C4-2B (cell line): ENCODE measurements around the gene AMD1.

ENCODE experiments used
- ZFX ChIP-seq: fragments of 450-650 bp; IDR thresholded peaks from 2 replicates; pipeline ENCODE4 v1.6.1; 2017
- TF ChIP-seq, protein P1 (sequence below): fragments of 450-650 bp; conservative IDR thresholded peaks from 2 replicates; pipeline ENCODE4 v1.5.1; 2017; ENCODE audit warnings: mild to moderate bottlenecking

DNA sequence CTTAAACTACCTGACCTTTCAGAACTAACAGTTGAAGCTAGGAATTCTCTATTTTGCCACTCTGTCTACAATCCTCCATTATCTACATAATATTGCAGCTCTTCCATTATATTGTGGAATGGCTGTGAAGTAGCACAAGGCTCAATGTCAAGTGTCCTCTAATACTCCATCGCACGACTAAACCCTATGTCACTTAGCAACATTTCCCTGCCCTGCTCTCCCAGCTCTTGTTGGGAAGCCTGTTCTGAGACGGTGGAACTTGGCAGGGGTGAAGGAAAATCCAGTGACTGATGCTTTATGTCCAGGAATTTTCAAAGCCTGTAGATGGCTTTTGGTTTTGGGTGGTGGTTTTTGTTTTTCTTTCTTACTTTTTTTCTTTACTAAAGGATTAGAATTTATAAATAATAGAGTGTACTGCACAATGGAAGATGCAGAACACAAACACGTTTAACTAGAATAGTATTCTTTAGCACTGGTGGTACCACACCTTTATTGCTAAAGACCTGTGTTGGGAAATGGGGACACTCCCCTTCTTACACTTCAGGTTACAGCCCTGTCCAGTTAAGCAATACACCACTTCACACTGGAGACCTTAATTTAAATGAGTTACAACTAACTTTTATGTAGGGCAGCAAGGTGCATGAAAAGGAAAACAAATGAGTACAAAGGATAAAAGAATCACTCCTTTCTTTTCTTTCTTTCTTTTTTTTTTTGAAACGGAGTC is 20.7 kb upstream of the AMD1 start:
- TF ChIP-seq, protein P1, sequence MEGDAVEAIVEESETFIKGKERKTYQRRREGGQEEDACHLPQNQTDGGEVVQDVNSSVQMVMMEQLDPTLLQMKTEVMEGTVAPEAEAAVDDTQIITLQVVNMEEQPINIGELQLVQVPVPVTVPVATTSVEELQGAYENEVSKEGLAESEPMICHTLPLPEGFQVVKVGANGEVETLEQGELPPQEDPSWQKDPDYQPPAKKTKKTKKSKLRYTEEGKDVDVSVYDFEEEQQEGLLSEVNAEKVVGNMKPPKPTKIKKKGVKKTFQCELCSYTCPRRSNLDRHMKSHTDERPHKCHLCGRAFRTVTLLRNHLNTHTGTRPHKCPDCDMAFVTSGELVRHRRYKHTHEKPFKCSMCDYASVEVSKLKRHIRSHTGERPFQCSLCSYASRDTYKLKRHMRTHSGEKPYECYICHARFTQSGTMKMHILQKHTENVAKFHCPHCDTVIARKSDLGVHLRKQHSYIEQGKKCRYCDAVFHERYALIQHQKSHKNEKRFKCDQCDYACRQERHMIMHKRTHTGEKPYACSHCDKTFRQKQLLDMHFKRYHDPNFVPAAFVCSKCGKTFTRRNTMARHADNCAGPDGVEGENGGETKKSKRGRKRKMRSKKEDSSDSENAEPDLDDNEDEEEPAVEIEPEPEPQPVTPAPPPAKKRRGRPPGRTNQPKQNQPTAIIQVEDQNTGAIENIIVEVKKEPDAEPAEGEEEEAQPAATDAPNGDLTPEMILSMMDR = no peak
- TF ChIP-seq ZFX = no peak
